Measurements from ENCODE around the gene LSMEM2. TPM values are rescaled to one million over a fixed set of nuclear protein-coding genes. Genes with fewer than 3 reads are reported as not detected.
A peak's percentile ranks its signal among the peaks of the same experiment; 100 is the strongest.

The LSMEM2 gene
- total and polyA plus RNA-seq, 11 donors: 1.3 to 68.3 (median 29.7) TPM

GRCh38 chr3:50230794-50231125 is 48.1 kb upstream of the LSMEM2 start:
- 88 to 92% (median 89%) methylated on average over 3 to 4 of the region's 4 CpGs for WGBS, 4 donors
- no peak for DNase-seq

GRCh38 chr3:50231581-50231980 is 47.3 kb upstream of the LSMEM2 start:
- intact Hi-C loops (cut with DNase I): loop anchor here in 2 of 10 donors (2.0 kb wide), 2 partner anchors 37 to 41 kb away; partner anchors contain the start of gene SEMA3B (in 1 of the 2)
- no peaks in the 10 kb centered on the region for H3K36me3 ChIP-seq
- 78 to 82% (median 80%) methylated on average over 5 of the region's 5 CpGs for WGBS, 4 donors

More at GRCh38 chr3:50230794-50231125, 48.1 kb upstream of the LSMEM2 start:
- intact Hi-C loops (cut with DNase I): loop anchor here in 2 of 10 donors (2.0 kb wide), 2 partner anchors 38 to 42 kb away; partner anchors contain the start of gene SEMA3B (in 1 of the 2)
- H3K36me3 ChIP-seq: no peaks in the 10 kb centered on the region
- ATAC-seq: no peak
- peak overlapping the region in 1 of 12 donors; percentile 76 for H3K27ac ChIP-seq
- TF ChIP-seq CTCF (IDR thresholded peaks at IDR 0.05) (no peak), POLR2A (IDR thresholded peaks at IDR 0.05) (no peak)
- peaks cover 4 to 69% (median 21%) of the 10 kb centered on the region in 12 donors for H3K4me1 ChIP-seq
- H3K9me3 ChIP-seq: no peaks in the 10 kb centered on the region
- H3K4me3 ChIP-seq: peak overlapping the region in 1 of 12 donors; percentile 15
- H3K27me3 ChIP-seq: no peaks in the 10 kb centered on the region

GRCh38 chr3:50232303-50232702 is 46.6 kb upstream of the LSMEM2 start:
- no peak for DNase-seq
- WGBS, 4 donors: 74 to 82% (median 77%) methylated on average over 3 of the region's 3 CpGs
- H3K27ac ChIP-seq: no peak overlapping the region
- intact Hi-C loops (cut with DNase I): no loop called here
- H3K27me3 ChIP-seq: no peaks in the 10 kb centered on the region
- no peaks in the 10 kb centered on the region for H3K36me3 ChIP-seq
- ATAC-seq: no peak
- peaks cover 0 to 55% (median 17%) of the 10 kb centered on the region in 12 donors for H3K4me1 ChIP-seq
- TF ChIP-seq POLR2A (IDR thresholded peaks at IDR 0.05): no peak
- no peak for TF ChIP-seq CTCF (IDR thresholded peaks at IDR 0.05)
- H3K4me3 ChIP-seq: no peak overlapping the region
- no peaks in the 10 kb centered on the region for H3K9me3 ChIP-seq

More at GRCh38 chr3:50231581-50231980, 47.3 kb upstream of the LSMEM2 start:
- Histone ChIP-seq H3K4me3 (no peak overlapping the region), H3K4me1 (peaks cover 4 to 61% (median 16%) of the 10 kb centered on the region in 12 donors), H3K27ac (no peak overlapping the region), H3K27me3 (no peaks in the 10 kb centered on the region), H3K9me3 (no peaks in the 10 kb centered on the region)
- no peak for TF ChIP-seq CTCF (IDR thresholded peaks at IDR 0.05)
- TF ChIP-seq POLR2A (IDR thresholded peaks at IDR 0.05): no peak
- DNase-seq (no peak), ATAC-seq (no peak)

- Histone ChIP-seq H3K27ac (no peak overlapping the region), H3K36me3 (no peaks in the 10 kb centered on the region), H3K4me1 (peaks cover 0 to 50% (median 13%) of the 10 kb centered on the region in 12 donors), H3K9me3 (no peaks in the 10 kb centered on the region), H3K27me3 (no peaks in the 10 kb centered on the region), H3K4me3 (no peak overlapping the region)
- TF ChIP-seq POLR2A (IDR thresholded peaks at IDR 0.05) (no peak), CTCF (IDR thresholded peaks at IDR 0.05) (no peak)
- 81 to 95% (median 85%) methylated on average over 4 of the region's 4 CpGs for WGBS, 4 donors
- ATAC-seq: no peak
- no peak for DNase-seq
- intact Hi-C loops (cut with DNase I): no loop called here
Observed at GRCh38 chr3:50233176-50233575, 45.7 kb upstream of the LSMEM2 start.
